HG03039 (cell line): Measurements from ENCODE around the gene PXDN.
"Not testable (repeated sequence)": the region's sequence is repeated elsewhere in the genome, so short reads cannot be mapped to it uniquely, and the experiment has no call there.

Source experiments
- ATAC-seq: cut with Tn5 transposase; IDR thresholded peaks from one replicate; pipeline ENCODE4 v1.9.1; 2021; ENCODE audit warnings: mild to moderate bottlenecking, moderate library complexity; ENCODE audit not compliant: unreplicated experiment

PXDN gene, protein sequence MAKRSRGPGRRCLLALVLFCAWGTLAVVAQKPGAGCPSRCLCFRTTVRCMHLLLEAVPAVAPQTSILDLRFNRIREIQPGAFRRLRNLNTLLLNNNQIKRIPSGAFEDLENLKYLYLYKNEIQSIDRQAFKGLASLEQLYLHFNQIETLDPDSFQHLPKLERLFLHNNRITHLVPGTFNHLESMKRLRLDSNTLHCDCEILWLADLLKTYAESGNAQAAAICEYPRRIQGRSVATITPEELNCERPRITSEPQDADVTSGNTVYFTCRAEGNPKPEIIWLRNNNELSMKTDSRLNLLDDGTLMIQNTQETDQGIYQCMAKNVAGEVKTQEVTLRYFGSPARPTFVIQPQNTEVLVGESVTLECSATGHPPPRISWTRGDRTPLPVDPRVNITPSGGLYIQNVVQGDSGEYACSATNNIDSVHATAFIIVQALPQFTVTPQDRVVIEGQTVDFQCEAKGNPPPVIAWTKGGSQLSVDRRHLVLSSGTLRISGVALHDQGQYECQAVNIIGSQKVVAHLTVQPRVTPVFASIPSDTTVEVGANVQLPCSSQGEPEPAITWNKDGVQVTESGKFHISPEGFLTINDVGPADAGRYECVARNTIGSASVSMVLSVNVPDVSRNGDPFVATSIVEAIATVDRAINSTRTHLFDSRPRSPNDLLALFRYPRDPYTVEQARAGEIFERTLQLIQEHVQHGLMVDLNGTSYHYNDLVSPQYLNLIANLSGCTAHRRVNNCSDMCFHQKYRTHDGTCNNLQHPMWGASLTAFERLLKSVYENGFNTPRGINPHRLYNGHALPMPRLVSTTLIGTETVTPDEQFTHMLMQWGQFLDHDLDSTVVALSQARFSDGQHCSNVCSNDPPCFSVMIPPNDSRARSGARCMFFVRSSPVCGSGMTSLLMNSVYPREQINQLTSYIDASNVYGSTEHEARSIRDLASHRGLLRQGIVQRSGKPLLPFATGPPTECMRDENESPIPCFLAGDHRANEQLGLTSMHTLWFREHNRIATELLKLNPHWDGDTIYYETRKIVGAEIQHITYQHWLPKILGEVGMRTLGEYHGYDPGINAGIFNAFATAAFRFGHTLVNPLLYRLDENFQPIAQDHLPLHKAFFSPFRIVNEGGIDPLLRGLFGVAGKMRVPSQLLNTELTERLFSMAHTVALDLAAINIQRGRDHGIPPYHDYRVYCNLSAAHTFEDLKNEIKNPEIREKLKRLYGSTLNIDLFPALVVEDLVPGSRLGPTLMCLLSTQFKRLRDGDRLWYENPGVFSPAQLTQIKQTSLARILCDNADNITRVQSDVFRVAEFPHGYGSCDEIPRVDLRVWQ (N-terminal part only)

GRCh38 chr2:1744446-1745170 lies at the start of gene PXDN:
Gene PXDN (minus strand): TSS chr2:1744515. CDS start chr2:1744455, 60 bp downstream.
- no peak for ATAC-seq

GRCh38 chr2:1793868-1794445 lies 49.6 kb upstream of the PXDN start:
- ATAC-seq: no peak

DNA sequence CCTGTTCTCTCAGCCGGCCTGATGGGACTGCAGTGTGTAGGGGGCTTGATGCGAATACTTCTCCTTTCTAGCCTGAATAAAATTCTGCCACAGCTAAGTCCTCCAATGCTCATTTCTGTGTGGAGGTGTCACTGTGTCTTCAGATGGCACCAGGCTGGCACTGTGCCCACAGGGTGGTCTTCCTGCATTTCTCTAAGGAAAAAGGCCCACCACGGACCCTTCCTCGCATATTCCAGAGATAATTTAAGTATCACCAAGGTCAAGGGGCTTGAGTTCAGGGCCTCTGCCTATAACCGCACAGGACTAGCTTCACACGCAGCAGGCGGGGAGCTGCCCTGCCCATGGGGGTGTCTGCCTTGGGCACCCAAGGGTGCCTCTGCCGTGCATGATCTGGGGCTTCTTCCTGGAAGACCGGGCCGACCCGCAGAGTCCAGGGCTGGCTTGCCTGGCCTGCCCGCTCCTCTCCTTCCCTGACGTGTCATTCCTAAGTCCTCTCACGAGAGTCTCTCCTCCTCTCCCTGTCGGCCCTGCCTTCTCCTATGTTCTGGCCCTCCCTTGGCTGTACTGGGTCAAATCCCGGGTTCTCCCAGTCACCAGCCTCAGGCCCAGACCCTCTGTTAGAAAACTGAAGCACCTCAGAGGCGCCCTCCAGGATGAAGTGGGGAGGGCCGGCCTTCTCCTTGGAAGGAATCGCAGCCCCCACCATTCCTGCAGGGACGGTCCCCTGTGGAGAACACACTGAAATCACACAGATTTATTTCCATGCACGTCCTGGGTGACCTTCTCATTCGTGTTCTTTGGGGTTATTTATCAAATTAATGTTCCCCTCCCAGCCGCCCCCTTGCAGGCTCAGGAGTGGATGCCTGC lies 48.9 kb upstream of the PXDN start:
- ATAC-seq: no peak

- no peak for ATAC-seq
These were observed 47.5 kb upstream of the PXDN start for GRCh38 chr2:1791685-1792435.

- ATAC-seq: no peak
These were observed 46.8 kb upstream of the PXDN start for GRCh38 chr2:1791006-1791605.

- ATAC-seq: no peak
These were observed 46.2 kb upstream of the PXDN start for GRCh38 chr2:1790473-1790872.

GRCh38 chr2:1789610-1790009 lies 45.3 kb upstream of the PXDN start:
- no peak for ATAC-seq

GRCh38 chr2:1788478-1788959 lies 44.2 kb upstream of the PXDN start:
- no peak for ATAC-seq

- no peak for ATAC-seq
These were observed 43.6 kb upstream of the PXDN start for GRCh38 chr2:1787755-1788477.

DNA sequence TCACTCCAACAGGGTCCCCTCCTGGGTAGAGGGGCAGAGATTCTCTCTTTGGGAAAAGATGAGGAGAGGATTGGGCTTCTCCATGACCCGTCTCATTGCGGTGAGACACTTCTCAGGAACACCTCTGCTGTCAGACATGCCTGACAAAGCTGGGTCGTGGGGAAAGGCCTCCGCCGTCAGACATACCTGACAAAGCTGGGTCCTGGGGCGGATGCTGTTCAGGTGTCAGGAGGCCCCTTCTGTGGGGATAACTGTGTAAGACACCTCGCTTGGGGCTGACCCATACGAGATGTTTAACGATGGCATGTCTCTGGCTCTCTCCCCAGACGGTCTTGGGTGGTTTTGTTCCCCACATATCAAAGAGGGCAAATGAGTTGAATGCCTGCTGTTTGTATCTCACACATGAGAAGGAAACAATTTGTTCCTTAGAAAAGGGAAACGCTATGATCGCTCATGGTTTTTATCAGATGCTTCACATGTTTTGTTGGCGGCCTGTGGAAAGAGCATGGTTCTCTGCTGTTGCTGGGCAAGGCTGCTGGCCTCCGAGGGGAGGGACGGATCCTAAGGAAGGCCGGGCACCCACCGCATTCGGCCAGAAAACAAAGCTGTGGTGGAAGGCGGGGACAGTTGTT lies 40.8 kb upstream of the PXDN start:
- ATAC-seq: no peak

GRCh38 chr2:1784087-1784486 lies 39.8 kb upstream of the PXDN start:
- no peak for ATAC-seq

- no peak for ATAC-seq
These were observed 38.2 kb upstream of the PXDN start for GRCh38 chr2:1782514-1782913.

GRCh38 chr2:1781291-1782080 lies 37.2 kb upstream of the PXDN start:
- no peak for ATAC-seq

DNA sequence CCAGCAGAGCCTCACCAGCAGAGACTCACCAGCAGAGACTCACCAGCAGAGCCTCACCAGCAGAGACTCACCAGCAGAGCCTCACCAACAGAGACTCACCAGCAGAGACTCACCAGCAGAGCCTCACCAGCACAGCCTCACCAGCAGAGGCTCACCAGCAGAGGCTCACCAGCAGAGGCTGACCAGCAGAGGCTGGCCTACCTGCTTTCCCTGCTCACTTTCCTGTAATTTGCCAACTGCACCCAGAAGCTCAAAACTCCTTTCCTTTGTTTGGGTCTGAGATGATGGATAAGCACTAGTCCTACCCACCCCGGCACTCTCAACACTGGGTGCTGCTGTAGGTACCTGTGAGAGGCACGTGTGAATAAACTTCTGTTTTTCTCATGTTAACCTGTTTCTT lies 36.4 kb upstream of the PXDN start:
- ATAC-seq: no peak

GRCh38 chr2:1780054-1780453 lies 35.7 kb upstream of the PXDN start:
- not testable (repeated sequence) for ATAC-seq

DNA sequence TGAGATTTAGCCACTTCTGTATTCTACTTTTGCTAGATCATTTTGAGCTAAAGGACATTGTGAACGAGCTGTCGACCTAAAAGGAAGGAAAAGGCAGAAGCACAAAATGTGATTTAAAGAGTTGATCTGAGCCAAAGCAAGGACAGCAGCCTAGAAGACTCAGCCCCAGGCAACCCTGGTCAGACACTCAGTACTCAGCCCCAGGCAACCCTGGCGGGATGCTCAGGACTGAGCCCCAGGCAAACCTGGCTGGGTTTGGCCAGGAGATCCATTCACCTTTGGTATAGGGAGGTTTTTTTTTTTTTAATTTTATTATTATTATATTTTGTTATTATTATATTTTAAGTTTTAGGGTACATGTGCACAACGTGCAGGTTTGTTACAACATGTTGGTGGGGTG lies 34.3 kb upstream of the PXDN start:
- no peak for ATAC-seq
